ENCODE measurements around the gene STXBP6.

The STXBP6 gene

DNA sequence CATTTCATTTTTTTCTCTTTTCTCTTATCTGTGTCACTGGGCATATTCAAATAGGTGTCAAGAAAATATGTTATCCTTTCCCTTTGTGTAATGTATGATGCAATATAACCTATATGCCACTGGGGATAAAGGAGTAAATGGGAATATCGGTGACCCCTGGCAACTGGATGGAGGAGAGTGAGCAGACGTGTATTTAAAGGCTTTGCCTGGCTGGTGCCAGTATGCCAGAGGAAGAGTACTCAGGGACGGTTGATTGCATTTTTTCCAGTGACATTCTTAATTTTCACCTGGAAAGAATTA is 12.0 kb upstream of the STXBP6 start:
- TF ChIP-seq, protein P1, sequence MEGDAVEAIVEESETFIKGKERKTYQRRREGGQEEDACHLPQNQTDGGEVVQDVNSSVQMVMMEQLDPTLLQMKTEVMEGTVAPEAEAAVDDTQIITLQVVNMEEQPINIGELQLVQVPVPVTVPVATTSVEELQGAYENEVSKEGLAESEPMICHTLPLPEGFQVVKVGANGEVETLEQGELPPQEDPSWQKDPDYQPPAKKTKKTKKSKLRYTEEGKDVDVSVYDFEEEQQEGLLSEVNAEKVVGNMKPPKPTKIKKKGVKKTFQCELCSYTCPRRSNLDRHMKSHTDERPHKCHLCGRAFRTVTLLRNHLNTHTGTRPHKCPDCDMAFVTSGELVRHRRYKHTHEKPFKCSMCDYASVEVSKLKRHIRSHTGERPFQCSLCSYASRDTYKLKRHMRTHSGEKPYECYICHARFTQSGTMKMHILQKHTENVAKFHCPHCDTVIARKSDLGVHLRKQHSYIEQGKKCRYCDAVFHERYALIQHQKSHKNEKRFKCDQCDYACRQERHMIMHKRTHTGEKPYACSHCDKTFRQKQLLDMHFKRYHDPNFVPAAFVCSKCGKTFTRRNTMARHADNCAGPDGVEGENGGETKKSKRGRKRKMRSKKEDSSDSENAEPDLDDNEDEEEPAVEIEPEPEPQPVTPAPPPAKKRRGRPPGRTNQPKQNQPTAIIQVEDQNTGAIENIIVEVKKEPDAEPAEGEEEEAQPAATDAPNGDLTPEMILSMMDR (IDR thresholded peaks at IDR 0.05) = no peak

DNA sequence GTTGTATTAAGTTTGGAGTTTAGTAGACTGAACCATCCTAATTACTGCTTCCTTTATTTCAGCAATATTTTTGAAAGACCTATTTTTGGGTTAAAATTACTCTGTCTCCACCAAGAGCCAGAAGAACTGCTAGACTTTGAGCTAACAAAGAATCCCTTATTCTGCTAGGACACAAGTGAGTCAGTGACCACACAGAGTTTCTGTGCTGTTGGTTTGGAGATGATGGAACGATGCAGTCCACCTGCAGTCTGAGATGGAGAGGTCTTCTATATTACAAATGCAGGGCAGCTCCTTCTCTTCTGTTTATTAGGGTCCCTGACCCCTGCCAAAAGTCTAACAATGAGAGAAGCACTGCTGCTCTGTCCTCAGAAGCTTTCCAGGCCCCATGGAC is 6.7 kb upstream of the STXBP6 start:
- TF ChIP-seq, protein P1 (IDR thresholded peaks at IDR 0.05) = no peak

DNA sequence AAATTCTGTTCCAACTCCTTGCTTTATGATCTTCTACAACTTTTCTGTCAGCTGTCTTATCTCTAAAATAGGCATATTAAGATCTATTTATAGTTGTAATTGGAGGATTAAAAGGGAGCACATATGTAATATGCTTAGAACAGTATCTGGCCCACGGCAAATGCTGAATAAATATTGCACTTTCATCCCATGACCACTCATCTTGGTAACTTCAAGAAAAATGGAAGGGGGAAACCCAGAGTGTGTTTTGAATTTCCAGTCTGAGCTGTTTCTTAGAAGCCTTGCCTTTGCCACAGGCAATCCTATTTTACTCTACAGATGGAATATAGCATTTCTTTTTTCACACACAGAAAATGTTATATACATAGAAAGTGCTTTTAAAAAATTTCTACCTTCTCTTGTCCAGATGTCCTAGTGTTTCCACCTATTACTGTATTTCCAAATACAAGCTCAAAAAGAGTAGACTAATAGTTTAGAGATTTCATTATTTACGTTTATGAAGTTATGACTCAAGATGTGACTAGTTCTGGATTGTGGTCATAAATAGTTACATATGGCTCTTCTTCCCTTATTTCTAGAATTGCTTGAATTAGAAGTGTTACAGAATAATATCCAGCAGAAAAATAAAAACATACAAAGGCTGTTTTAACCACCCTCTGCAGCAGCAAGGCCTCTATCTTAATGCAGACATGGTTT is 6.2 kb upstream of the STXBP6 start:
- TF ChIP-seq, protein P1 (IDR thresholded peaks at IDR 0.05) = no peak

DNA sequence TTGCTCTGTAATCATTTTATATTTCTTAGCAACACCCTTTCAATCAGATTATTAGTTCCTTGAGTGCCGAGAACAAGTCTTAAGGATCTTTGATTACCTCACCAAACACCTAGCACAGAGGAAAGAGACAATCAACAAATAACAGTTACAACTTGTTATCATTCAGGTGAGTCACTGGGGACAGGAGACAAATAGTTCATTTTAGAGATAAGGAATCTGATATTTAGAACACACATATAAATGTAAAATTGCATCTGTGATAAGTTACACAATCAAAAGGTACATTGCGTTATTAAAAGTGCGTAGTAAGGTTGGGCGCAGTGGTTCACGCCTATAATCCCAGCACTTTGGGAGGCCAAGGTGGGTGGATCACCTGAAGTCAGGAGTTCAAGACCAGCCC is 5.1 kb upstream of the STXBP6 start:
- TF ChIP-seq, protein P1 (IDR thresholded peaks at IDR 0.05) = no peak

DNA sequence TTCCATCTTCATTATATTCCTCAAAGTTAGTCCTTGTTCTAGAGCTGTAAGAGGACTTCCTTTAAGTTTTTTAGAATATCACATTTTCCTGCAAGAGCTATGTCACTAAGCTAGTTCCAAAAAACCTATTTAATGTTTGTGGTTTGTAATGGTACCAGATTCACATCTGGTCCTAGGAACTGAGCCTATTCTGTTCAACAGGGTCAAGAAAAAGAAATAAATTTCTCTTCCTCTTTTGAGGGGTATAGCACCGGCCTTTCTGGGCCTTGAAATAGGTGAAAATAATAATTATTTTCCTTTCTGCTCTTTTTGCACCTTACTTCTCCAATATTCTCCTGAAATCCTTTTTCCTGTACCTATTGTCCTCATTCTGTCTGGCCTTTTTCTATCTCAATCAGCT is 3.6 kb upstream of the STXBP6 start:
- TF ChIP-seq, protein P1 (IDR thresholded peaks at IDR 0.05) = no peak

DNA sequence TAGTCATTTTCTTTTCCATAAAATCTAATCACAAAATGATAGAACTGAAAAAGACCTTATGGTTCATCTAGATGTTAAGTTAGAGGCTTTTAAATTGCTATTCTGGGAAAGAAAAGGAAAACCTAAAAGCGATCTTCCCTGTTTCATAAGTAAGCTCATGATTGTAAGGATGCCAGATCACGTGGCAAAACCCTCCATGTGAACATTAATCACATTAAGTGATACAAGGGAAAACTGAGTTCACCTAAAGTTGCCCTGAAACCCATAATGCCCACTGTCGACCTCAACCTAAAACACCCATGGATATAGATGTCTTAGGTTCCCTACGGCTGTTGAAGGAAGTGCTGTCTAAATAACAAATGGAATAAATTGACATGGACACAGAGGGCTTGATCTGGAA is 3.0 kb upstream of the STXBP6 start:
- TF ChIP-seq, protein P1 (IDR thresholded peaks at IDR 0.05) = no peak

DNA sequence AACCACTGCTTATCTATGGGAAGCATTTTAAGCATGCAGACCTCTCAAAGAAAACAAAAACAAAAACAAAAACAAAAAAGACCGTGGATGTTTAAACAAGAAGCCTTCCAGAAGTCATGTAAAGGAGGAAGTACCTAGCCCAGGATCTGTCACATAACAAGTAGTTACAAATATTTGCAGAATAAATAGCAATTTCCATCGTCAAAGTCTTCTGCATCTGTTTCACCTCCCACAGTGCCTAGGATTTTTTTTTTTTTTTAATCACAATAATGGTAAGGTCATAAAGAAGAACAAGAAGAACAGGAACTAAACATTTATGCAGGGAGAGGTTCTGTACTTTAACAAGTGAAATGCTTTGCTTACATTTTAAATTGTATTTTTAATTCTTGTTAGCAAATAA is 2.4 kb upstream of the STXBP6 start:
- TF ChIP-seq, protein P1 (IDR thresholded peaks at IDR 0.05) = no peak

All from LNCAP (cell line).